Activated CD8-positive, alpha-beta memory T cell treated with anti-CD3 and anti-CD28 coated beads for 36 hours (primary cell): ENCODE data around the gene RAD18. TPM values are rescaled to one million over a fixed set of nuclear protein-coding genes. Genes with fewer than 3 reads are reported as not detected.

Experiments used
- CTCF ChIA-PET: fragments of 350-600 bp; sonication (Branson Sonifier 250); formaldehyde crosslinking; loops from one replicate; lab custom pipeline; 2021; ENCODE audit warnings: antibody characterized with exemption; lab: Charles Lee
- POLR2A ChIA-PET: fragments of 350-600 bp; sonication (Branson Sonifier 250); formaldehyde crosslinking; loops from one replicate; lab custom pipeline; 2021; ENCODE audit warnings: antibody characterized with exemption; lab: Charles Lee
- total RNA-seq, 2 experiments: library from RNA; stranded (reverse); gene quantifications; one replicate each; pipeline ENCODE4 v1.2.3, GENCODE V29; 2021

Gene RAD18
- total RNA-seq, 2 experiments from 2014 or later = 46.1 to 48.2 TPM

GRCh38 chr3:8884630-8885290 is 78.5 kb downstream of the RAD18 start:
- CTCF ChIA-PET = no interaction called here
- POLR2A ChIA-PET = no interaction called here

DNA sequence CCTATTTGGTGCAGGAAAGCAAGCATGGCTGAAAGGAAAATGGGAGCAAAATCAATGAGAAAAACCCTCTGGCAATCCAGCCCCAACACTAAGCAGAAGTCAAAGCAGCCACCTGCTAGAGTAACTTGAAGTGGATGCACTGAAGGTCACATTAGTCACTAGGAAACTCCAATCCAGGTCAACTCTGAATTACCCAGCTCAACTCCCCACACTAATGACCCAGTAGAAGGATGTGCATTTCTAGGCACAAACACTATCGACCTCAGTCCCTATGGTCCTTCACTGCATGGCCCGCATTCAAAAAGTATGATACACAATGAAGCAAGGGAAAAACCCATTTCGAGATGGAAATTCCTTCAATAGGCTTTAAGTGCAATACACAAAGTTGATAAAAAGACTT is 80.6 kb downstream of the RAD18 start:
- POLR2A ChIA-PET = no interaction called here

GRCh38 chr3:8882171-8882593 is 81.1 kb downstream of the RAD18 start:
- ChIA-PET CTCF (no interaction called here), POLR2A (no interaction called here)

More for the DNA sequence above, 80.6 kb downstream of the RAD18 start:
- CTCF ChIA-PET = no interaction called here

- POLR2A ChIA-PET = no interaction called here
Observed at GRCh38 chr3:8879347-8879944, 83.8 kb downstream of the RAD18 start.

GRCh38 chr3:8875836-8876235 is 87.4 kb downstream of the RAD18 start:
- POLR2A ChIA-PET = no interaction called here
- CTCF ChIA-PET = interaction anchor here (0.6 kb wide), 1 partner anchor 460 kb away, joined by 3 read pairs; no protein-coding TSS in a partner anchor

More at GRCh38 chr3:8879347-8879944, 83.8 kb downstream of the RAD18 start:
- CTCF ChIA-PET = no interaction called here

GRCh38 chr3:8873740-8874139 is 89.5 kb downstream of the RAD18 start:
- CTCF ChIA-PET = no interaction called here
- POLR2A ChIA-PET = no interaction called here

GRCh38 chr3:8872261-8872660 is 91.0 kb downstream of the RAD18 start:
- ChIA-PET POLR2A (no interaction called here), CTCF (no interaction called here)

DNA sequence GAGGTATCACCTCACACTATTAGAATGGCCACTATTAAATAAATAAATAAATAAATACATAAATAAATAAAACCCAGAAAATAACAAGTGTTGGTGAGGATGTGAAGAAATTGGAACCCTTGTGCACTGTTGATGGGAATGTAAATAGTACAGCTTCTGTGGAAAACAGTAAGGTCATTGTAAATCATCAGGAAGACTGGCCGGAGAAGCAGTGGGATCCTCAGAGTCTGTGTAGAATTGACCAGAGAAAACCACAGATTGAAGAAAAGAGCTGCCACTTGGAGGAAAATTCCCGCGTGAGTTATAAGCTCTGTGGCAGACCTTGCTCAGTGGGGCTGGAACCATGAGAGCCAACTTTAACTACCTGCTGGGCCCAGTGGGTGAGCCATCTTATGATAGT is 92.0 kb downstream of the RAD18 start:
- ChIA-PET POLR2A (no interaction called here), CTCF (no interaction called here)

- POLR2A ChIA-PET = no interaction called here
- CTCF ChIA-PET = no interaction called here
Observed at GRCh38 chr3:8870134-8870533, 93.1 kb downstream of the RAD18 start.

GRCh38 chr3:8869613-8870012 is 93.7 kb downstream of the RAD18 start:
- CTCF ChIA-PET = no interaction called here
- POLR2A ChIA-PET = no interaction called here

DNA sequence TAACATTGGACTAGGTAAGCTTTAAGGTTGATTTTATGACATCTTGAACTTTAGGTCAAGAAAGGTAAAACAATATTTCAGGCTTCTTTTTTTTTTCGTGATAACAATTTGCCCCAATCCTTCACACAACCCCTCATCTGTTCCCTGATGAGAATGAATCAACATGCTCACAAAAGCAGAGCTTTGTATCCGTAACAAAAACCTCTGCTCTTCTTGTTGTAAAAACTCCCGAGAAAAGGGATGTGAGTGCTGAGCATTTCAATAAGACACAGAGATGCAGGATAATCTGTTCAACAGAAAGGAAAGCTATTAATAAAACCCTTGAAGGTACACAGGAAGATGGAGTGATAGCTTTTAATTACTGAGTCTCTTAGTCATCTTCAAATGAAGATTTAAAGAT is 94.3 kb downstream of the RAD18 start:
- ChIA-PET POLR2A (no interaction called here), CTCF (no interaction called here)

- CTCF ChIA-PET = no interaction called here
- POLR2A ChIA-PET = no interaction called here
Observed at GRCh38 chr3:8867646-8868045, 95.6 kb downstream of the RAD18 start.

DNA sequence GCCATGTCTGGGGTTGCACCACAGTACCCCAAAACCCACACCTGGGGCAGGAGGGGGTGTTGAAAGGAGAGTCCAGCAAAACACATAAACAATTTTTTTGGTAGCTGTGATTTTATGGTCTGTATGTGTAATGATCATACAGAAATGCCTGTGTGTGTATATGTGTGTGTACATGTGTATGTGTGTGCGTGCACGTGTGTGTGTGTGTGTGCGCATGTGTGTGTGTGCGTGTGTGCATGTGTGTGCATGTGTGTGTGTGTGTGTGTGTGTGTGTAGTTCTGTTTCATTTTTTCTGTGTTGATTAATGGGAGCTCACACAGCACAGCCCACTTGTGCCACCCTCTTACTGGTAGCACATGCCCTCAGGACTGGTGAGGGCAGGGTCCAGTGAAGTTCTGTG is 97.6 kb downstream of the RAD18 start:
- CTCF ChIA-PET = no interaction called here
- POLR2A ChIA-PET = no interaction called here

DNA sequence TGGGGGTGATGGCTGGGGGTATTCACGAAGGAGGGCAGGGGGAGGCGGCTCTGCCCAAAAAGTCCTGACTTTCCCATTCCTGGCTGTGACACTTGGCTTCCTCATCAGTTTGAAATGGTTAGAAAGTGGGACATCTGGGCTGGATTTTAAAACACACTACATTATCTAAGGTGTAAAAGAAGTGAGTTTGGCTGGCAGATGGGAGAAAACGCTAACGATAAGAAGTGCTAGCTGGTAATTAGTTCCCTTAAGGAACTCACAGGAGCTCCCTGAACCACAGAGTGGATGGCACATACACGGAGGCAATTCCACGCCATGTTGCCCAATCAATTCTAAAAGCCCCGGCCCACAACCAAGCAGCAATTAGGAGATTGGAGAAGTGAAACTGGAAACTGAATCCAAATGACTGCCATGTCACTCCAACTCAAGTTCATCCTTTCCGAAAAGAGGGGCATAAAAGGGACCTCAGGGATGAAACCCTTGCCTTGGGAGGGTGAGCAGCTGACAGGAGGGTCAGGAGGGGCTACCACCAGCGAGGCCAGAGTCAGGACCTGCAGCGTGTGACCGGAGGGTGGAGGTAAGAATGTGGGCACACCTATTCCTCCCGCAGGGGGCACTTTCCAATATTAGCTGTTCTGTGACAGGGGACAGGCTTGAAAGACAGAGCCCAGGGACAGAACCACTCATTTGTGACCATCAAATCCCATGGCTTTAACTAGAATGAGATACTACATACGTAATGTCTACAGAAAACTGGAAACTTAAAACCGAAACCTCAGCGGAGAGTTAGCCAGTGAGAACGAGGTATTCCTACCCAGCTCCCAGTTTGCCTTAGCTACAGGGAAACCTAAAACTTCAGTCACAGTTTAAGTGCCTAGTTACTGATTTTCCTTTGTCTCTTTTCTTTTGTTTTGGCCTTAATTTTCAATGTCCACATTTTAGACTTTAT is 98.6 kb downstream of the RAD18 start:
- ChIA-PET POLR2A (no interaction called here), CTCF (no interaction called here)

GRCh38 chr3:8863891-8864290 is 99.4 kb downstream of the RAD18 start:
- ChIA-PET CTCF (no interaction called here), POLR2A (no interaction called here)

DNA sequence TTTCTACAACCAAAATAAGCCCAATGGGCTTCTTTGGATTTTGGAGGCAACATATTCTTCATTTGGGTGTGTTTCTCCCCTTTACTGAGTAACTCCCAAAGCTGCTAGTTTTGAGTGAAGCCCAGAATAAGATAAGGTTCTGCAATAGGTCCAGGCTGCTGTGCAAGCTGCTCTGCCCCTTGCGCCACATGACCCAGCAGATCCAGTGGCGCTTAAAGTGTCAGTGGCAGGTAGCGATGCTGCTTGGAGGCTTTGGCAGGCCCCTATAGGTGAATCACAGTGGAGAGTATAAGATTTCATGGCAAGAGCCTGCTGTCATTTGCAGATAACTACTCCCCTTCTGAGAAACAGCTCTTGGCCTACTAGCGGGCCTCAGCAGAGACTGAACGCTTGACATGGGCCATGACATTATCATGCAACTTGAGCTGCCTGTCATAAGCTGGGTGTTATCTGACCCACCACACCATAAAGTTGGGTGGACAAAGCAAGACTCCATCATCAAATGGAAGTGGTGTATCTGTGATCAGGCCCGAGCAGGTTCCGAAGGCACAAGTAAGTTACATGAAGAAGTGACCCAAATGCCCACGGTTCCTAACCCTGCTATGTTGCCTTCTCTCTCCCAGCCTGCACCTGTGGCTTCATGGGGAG is 105.4 kb downstream of the RAD18 start:
- ChIA-PET POLR2A (no interaction called here), CTCF (no interaction called here)

GRCh38 chr3:8856721-8857120 is 106.6 kb downstream of the RAD18 start:
- ChIA-PET POLR2A (no interaction called here), CTCF (no interaction called here)

GRCh38 chr3:8856071-8856470 is 107.2 kb downstream of the RAD18 start:
- ChIA-PET POLR2A (no interaction called here), CTCF (no interaction called here)

- ChIA-PET POLR2A (no interaction called here), CTCF (no interaction called here)
Observed at GRCh38 chr3:8854656-8855055, 108.6 kb downstream of the RAD18 start.

DNA sequence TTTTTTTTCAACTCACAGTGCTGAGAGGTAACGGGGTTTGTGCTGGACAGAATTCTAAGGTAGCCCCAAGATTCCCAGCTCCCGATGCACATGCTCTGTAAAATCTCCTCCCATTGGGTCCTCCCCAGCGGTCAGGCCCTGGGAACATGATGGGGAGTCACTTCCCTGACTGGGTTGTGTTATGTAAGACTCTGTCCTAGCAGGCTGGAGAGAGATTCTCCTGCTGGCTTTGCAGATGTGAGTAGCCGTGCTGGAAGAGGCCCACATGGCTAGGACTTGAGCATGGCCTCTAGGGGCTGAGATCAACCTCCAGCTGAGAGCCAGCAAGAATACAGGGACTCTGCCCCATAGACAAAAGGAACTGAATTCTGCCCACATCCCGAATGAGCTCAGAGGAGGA is 110.2 kb downstream of the RAD18 start:
- POLR2A ChIA-PET = no interaction called here
- CTCF ChIA-PET = no interaction called here
